H9 (cell line): ENCODE measurements around the gene TSGA10. TPM values are rescaled to one million over a fixed set of nuclear protein-coding genes. Genes with fewer than 3 reads are reported as not detected.

Experiments used
- DNase-seq: peaks from one replicate; pipeline ENCODE4 v3.0.0-alpha.2; 2017
- H2AFZ ChIP-seq: one replicate; pipeline ENCODE4 v1.6.1; 2013; ENCODE audit warnings: mild to moderate bottlenecking, low read length, control low read depth, moderate library complexity
- H2AK5ac ChIP-seq: 2 replicates; pipeline ENCODE4 v1.6.1; 2013; ENCODE audit warnings: low read length, control low read depth, mixed read lengths; ENCODE audit not compliant: insufficient read length
- H2BK120ac ChIP-seq: one replicate; pipeline ENCODE4 v1.6.1; 2013; ENCODE audit warnings: low read depth, mild to moderate bottlenecking, low read length, control low read depth, inconsistent platforms; ENCODE audit not compliant: poor library complexity, severe bottlenecking
- H2BK12ac ChIP-seq: 2 replicates; pipeline ENCODE4 v1.6.1; 2013; ENCODE audit warnings: low read length, control low read depth, mixed read lengths, low read depth; ENCODE audit not compliant: insufficient read length
- H2BK15ac ChIP-seq: 2 replicates; pipeline ENCODE4 v1.6.1; 2013; ENCODE audit warnings: low read depth, low read length, control low read depth
- H2BK20ac ChIP-seq: one replicate; pipeline ENCODE4 v1.6.1; 2013; ENCODE audit warnings: low read depth, mild to moderate bottlenecking, low read length, control low read depth, inconsistent platforms; ENCODE audit not compliant: poor library complexity, severe bottlenecking
- H2BK5ac ChIP-seq: 2 replicates; pipeline ENCODE4 v1.6.1; 2013; ENCODE audit warnings: low read length, control low read depth, mixed read lengths; ENCODE audit not compliant: insufficient read length
- H3K14ac ChIP-seq: 2 replicates; pipeline ENCODE4 v1.6.1; 2013; ENCODE audit warnings: low read length, control low read depth; ENCODE audit not compliant: insufficient read depth
- H3K18ac ChIP-seq: 2 replicates; pipeline ENCODE4 v1.6.1; 2013; ENCODE audit warnings: low read depth, mild to moderate bottlenecking, mixed read lengths, low read length, control low read depth; ENCODE audit not compliant: insufficient read length
- H3K23ac ChIP-seq: 2 replicates; pipeline ENCODE4 v1.6.1; 2013; ENCODE audit warnings: low read length, control low read depth, mixed read lengths, low read depth; ENCODE audit not compliant: insufficient read length
- H3K23me2 ChIP-seq: 2 replicates; pipeline ENCODE4 v1.6.1; 2013; ENCODE audit warnings: low read depth, mild to moderate bottlenecking, mixed read lengths, low read length, control low read depth; ENCODE audit not compliant: insufficient read length, poor library complexity, severe bottlenecking
- H3K27ac ChIP-seq: 2 replicates; pipeline ENCODE4 v1.5.1; 2013; ENCODE audit warnings: low read length, control low read depth, mixed read lengths, low read depth; ENCODE audit not compliant: insufficient read length
- H3K27me3 ChIP-seq: 2 replicates; pipeline ENCODE4 v1.6.1; 2013; ENCODE audit warnings: low read length, control low read depth, inconsistent platforms; ENCODE audit not compliant: insufficient read depth
- H3K4ac ChIP-seq: 2 replicates; pipeline ENCODE4 v1.6.1; 2013; ENCODE audit warnings: low read depth, mild to moderate bottlenecking, control low read depth, inconsistent platforms, low read length, moderate library complexity
- H3K4me1 ChIP-seq: 2 replicates; pipeline ENCODE4 v1.6.1; 2013; ENCODE audit warnings: low read length, control low read depth, inconsistent platforms; ENCODE audit not compliant: insufficient read depth
- H3K4me2 ChIP-seq: 2 replicates; pipeline ENCODE4 v1.6.1; 2013; ENCODE audit warnings: low read length, control low read depth, mixed read lengths; ENCODE audit not compliant: insufficient read length, insufficient read depth
- H3K56ac ChIP-seq: 2 replicates; pipeline ENCODE4 v1.6.1; 2013; ENCODE audit warnings: low read depth, mild to moderate bottlenecking, mixed read lengths, low read length, control low read depth; ENCODE audit not compliant: insufficient read length
- H3K79me1 ChIP-seq: 2 replicates; pipeline ENCODE4 v1.6.1; 2013; ENCODE audit warnings: low read depth, mild to moderate bottlenecking, moderate library complexity, low read length, control low read depth, inconsistent platforms; ENCODE audit not compliant: insufficient read depth, poor library complexity, severe bottlenecking
- H3K79me2 ChIP-seq: 2 replicates; pipeline ENCODE4 v1.6.1; 2013; ENCODE audit warnings: low read length, control low read depth, inconsistent platforms; ENCODE audit not compliant: insufficient read depth
- H3K9ac ChIP-seq: 2 replicates; pipeline ENCODE4 v1.6.1; 2013; ENCODE audit warnings: low read length, control low read depth, mixed read lengths; ENCODE audit not compliant: insufficient read length; ENCODE audit errors: extremely low read depth
- H3K9me3 ChIP-seq: one replicate; pipeline ENCODE4 v1.6.1; 2013; ENCODE audit warnings: low read depth, low read length, inconsistent platforms; ENCODE audit not compliant: control insufficient read depth
- H3T11ph ChIP-seq: one replicate; pipeline ENCODE4 v1.6.1; 2013; ENCODE audit warnings: mild to moderate bottlenecking, low read length, control low read depth, inconsistent platforms
- H4K20me1 ChIP-seq: one replicate; pipeline ENCODE4 v1.6.1; 2013; ENCODE audit not compliant: control insufficient read depth, insufficient read length, insufficient read depth
- H4K5ac ChIP-seq: 2 replicates; pipeline ENCODE4 v1.6.1; 2013; ENCODE audit warnings: low read depth, mild to moderate bottlenecking, mixed read lengths, low read length, control low read depth; ENCODE audit not compliant: insufficient read length
- H4K8ac ChIP-seq: replicated peaks from 2 replicates; pipeline ENCODE4 v1.6.1; 2013; ENCODE audit warnings: low read length, control low read depth, mixed read lengths, low read depth; ENCODE audit not compliant: insufficient read length
- H4K91ac ChIP-seq: 2 replicates; pipeline ENCODE4 v1.6.1; 2013; ENCODE audit warnings: low read depth, mild to moderate bottlenecking, moderate library complexity, mixed read lengths, low read length, control low read depth; ENCODE audit not compliant: insufficient read length
- H3K27ac Mint-ChIP-seq, 3 experiments: 2 replicates in 2 of 3; 3 replicates in 1 of 3; pipeline ENCODE4 v1.8.0; 2020 to 2021; ENCODE audit warnings: mixed read lengths in 3 of 3, mild to moderate bottlenecking in 1 of 3, moderate library complexity in 1 of 3
- H3K27me3 Mint-ChIP-seq: 2 replicates; pipeline ENCODE4 v1.8.0; 2021; ENCODE audit warnings: low read depth, mild to moderate bottlenecking, moderate library complexity, mixed read lengths
- H3K36me3 Mint-ChIP-seq, 3 experiments: 2 replicates in 2 of 3; 3 replicates in 1 of 3; pipeline ENCODE4 v1.8.0; 2020 to 2021; ENCODE audit warnings: low read depth in 3 of 3, mixed read lengths in 3 of 3; ENCODE audit not compliant: insufficient read depth in 1 of 3
- H3K4me1 Mint-ChIP-seq, 2 experiments: 2 replicates each; pipeline ENCODE4 v1.8.0; 2020; ENCODE audit warnings: mixed read lengths in 2 of 2
- H3K4me3 Mint-ChIP-seq, 2 experiments: 2 replicates in 1 of 2; 3 replicates in 1 of 2; pipeline ENCODE4 v1.8.0; 2020 to 2021; ENCODE audit warnings: mild to moderate bottlenecking in 2 of 2, mixed read lengths in 2 of 2, moderate library complexity in 1 of 2
- H3K9me3 Mint-ChIP-seq, 2 experiments: 2 replicates in 1 of 2; 3 replicates in 1 of 2; pipeline ENCODE4 v1.8.0; 2020; ENCODE audit warnings: mild to moderate bottlenecking in 2 of 2, mixed read lengths in 2 of 2, moderate library complexity in 1 of 2
- WGBS: extraction: QIAGEN DNeasy Blood & Tissue Kit; methylation state at CpG from one replicate; pipeline ENCODE4 v1.1.7; 2013; ENCODE audit warnings: missing lambda C conversion rate, low lambda C conversion rate, mixed read lengths; ENCODE audit not compliant: insufficient read length; ENCODE audit errors: extremely low coverage; 5-methylcytosine and 5-hydroxymethylcytosine counted together
- total RNA-seq: library from RNA; stranded (reverse); gene quantifications from 2 replicates; pipeline ENCODE4 v1.2.1, GENCODE V29; 2021
- TF ChIP-seq, protein P1 (sequence below): fragments of 200-600 bp; sonication (generic); conservative IDR thresholded peaks from 3 replicates; pipeline ENCODE4 v1.8.0; 2021; ENCODE audit warnings: antibody characterized with exemption, mild to moderate bottlenecking

The TSGA10 gene
- total RNA-seq, 1 experiment from 2014 or later = 6.3 TPM

GRCh38 chr2:99183025-99183424 lies 28.3 kb upstream of the TSGA10 start:
- Histone ChIP-seq H4K91ac (no peak overlapping the region), H3K27me3 (no peaks in the 10 kb centered on the region), H3K14ac (no peak overlapping the region), H2BK20ac (no peak overlapping the region), H3K9me3 (no peaks in the 10 kb centered on the region), H2BK120ac (no peak overlapping the region), H3K27ac (no peak overlapping the region), H2BK5ac (no peak overlapping the region), H3K9ac (no peak overlapping the region), H3K4ac (no peak overlapping the region), H3K79me2 (peaks cover 18% of the 10 kb centered on the region; the same call in 1 of the 2 replicates), H3K23ac (no peak overlapping the region), H3T11ph (no peak overlapping the region), H4K8ac (no peak overlapping the region), H2BK15ac (no peak overlapping the region), H3K79me1 (peaks cover 3% of the 10 kb centered on the region), H3K18ac (no peak overlapping the region), H3K4me1 (no peaks in the 10 kb centered on the region), H2AFZ (no peak overlapping the region), H3K23me2 (peaks cover 3% of the 10 kb centered on the region), H4K20me1 (no peaks in the 10 kb centered on the region), H2AK5ac (no peak overlapping the region), H3K56ac (no peak overlapping the region), H3K4me2 (no peak overlapping the region), H2BK12ac (no peak overlapping the region), H4K5ac (no peak overlapping the region)
- Mint-ChIP-seq H3K27ac (no peak overlapping the region), H3K9me3 (no peaks in the 10 kb centered on the region), H3K36me3 (peaks cover 4 to 16% (median 4%) of the 10 kb centered on the region in 3 experiments; a peak in 6 of 7 replicates), H3K4me1 (peaks cover 20 to 21% of the 10 kb centered on the region in 2 experiments), H3K27me3 (no peaks in the 10 kb centered on the region), H3K4me3 (peak overlapping the region; percentile 19 to 41; a peak in 4 of 5 replicates)
- no CpG with 5 or more reads among the region's 3 CpGs for WGBS
- DNase-seq = no peak
- TF ChIP-seq, protein P1, sequence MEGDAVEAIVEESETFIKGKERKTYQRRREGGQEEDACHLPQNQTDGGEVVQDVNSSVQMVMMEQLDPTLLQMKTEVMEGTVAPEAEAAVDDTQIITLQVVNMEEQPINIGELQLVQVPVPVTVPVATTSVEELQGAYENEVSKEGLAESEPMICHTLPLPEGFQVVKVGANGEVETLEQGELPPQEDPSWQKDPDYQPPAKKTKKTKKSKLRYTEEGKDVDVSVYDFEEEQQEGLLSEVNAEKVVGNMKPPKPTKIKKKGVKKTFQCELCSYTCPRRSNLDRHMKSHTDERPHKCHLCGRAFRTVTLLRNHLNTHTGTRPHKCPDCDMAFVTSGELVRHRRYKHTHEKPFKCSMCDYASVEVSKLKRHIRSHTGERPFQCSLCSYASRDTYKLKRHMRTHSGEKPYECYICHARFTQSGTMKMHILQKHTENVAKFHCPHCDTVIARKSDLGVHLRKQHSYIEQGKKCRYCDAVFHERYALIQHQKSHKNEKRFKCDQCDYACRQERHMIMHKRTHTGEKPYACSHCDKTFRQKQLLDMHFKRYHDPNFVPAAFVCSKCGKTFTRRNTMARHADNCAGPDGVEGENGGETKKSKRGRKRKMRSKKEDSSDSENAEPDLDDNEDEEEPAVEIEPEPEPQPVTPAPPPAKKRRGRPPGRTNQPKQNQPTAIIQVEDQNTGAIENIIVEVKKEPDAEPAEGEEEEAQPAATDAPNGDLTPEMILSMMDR = no peak
